Naive thymus-derived CD4-positive, alpha-beta T cell (primary cell): ENCODE data around the gene GAGE12F. TPM values are rescaled to one million over a fixed set of nuclear protein-coding genes. Genes with fewer than 3 reads are reported as not detected.
"Not testable (repeated sequence)": the region's sequence is repeated elsewhere in the genome, so short reads cannot be mapped to it uniquely, and the experiment has no call there.

Experiments used
- ATAC-seq: fragments of 150-1000 bp; cut with Tn5 transposase; 2 replicates; pipeline ENCODE4 v1.10.0; 2021; ENCODE audit warnings: mild to moderate bottlenecking, moderate library complexity
- CTCF ChIA-PET: fragments of 350-600 bp; sonication (Branson Sonifier 250); formaldehyde crosslinking; loops from one replicate; lab custom pipeline; 2021; ENCODE audit warnings: antibody characterized with exemption; lab: Charles Lee
- POLR2A ChIA-PET: fragments of 350-600 bp; sonication (Branson Sonifier 250); formaldehyde crosslinking; loops from one replicate; lab custom pipeline; 2021; ENCODE audit warnings: antibody characterized with exemption, inconsistent platforms; lab: Charles Lee
- DNase-seq, 9 donors: peaks; one replicate each; pipeline versions ENCODE4 v3.0.0 to v3.0.0-alpha.2; 2020 to 2022; ENCODE audit warnings: mixed read lengths in 1 of 9
- H3K27ac ChIP-seq: one replicate; pipeline ENCODE4 v1.7.0; 2013; ENCODE audit warnings: mild to moderate bottlenecking, low read depth, low read length, moderate library complexity
- H3K27me3 ChIP-seq, 2 donors: one replicate each; pipeline ENCODE4 v1.7.0; 2013; ENCODE audit warnings: low read length in 2 of 2, mild to moderate bottlenecking in 2 of 2, moderate library complexity in 2 of 2; ENCODE audit not compliant: control insufficient read depth in 2 of 2, insufficient read depth in 2 of 2
- H3K36me3 ChIP-seq, 3 experiments: 1 replicate in 2 of 3; 2 replicates in 1 of 3; pipeline ENCODE4 v1.7.0; 2013; ENCODE audit warnings: low read length in 3 of 3, mild to moderate bottlenecking in 3 of 3, moderate library complexity in 1 of 3; ENCODE audit not compliant: insufficient read depth in 3 of 3, control insufficient read depth in 2 of 3
- H3K4me1 ChIP-seq, 2 donors: one replicate each; pipeline ENCODE4 v1.7.0; 2013; ENCODE audit warnings: low read length in 2 of 2, mild to moderate bottlenecking in 2 of 2, moderate library complexity in 1 of 2; ENCODE audit not compliant: control insufficient read depth in 2 of 2, insufficient read depth in 2 of 2
- H3K4me3 ChIP-seq: 2 replicates; pipeline ENCODE4 v1.7.0; 2013; ENCODE audit warnings: mild to moderate bottlenecking, low read length
- H3K9me3 ChIP-seq, 3 experiments: 1 replicate in 2 of 3; 2 replicates in 1 of 3; pipeline ENCODE4 v1.7.0; 2013; ENCODE audit warnings: low read length in 3 of 3; ENCODE audit not compliant: control insufficient read depth in 2 of 3
- H3K27ac Mint-ChIP-seq, 9 donors: one replicate each; pipeline ENCODE4 v1.8.0; 2020 to 2022; ENCODE audit warnings: mixed read lengths in 9 of 9, mild to moderate bottlenecking in 8 of 9, moderate library complexity in 5 of 9, inconsistent platforms in 2 of 9
- H3K27me3 Mint-ChIP-seq, 5 donors: one replicate each; pipeline ENCODE4 v1.8.0; 2021 to 2022; ENCODE audit warnings: mixed read lengths in 5 of 5, mild to moderate bottlenecking in 1 of 5
- H3K36me3 Mint-ChIP-seq, 5 donors: one replicate each; pipeline ENCODE4 v1.8.0; 2020 to 2022; ENCODE audit warnings: mixed read lengths in 5 of 5, mild to moderate bottlenecking in 3 of 5, inconsistent platforms in 1 of 5
- H3K4me1 Mint-ChIP-seq, 7 donors: one replicate each; pipeline ENCODE4 v1.8.0; 2020 to 2022; ENCODE audit warnings: mixed read lengths in 7 of 7, mild to moderate bottlenecking in 3 of 7, inconsistent platforms in 1 of 7
- H3K4me3 Mint-ChIP-seq, 10 donors: one replicate each; pipeline ENCODE4 v1.8.0; 2020 to 2022; ENCODE audit warnings: mild to moderate bottlenecking in 10 of 10, mixed read lengths in 10 of 10, moderate library complexity in 6 of 10, inconsistent platforms in 2 of 10
- H3K9me3 Mint-ChIP-seq, 11 donors: one replicate each; pipeline ENCODE4 v1.8.0; 2020 to 2022; ENCODE audit warnings: mixed read lengths in 11 of 11, mild to moderate bottlenecking in 4 of 11, inconsistent platforms in 1 of 11, moderate library complexity in 1 of 11
- intact Hi-C, 2 donors: fragments of 100-400 bp; cut with micrococcal nuclease; formaldehyde crosslinking; loops; one replicate each; pipeline ENCODE4 v1.15.1; 2023
- polyA plus RNA-seq, 2 donors: library from polyadenylated mRNA; unstranded; fragments of 300-500 nt; fragmentation: Illumina TruSeq; gene quantifications; one replicate each; pipeline ENCODE4 v1.2.3, GENCODE V29; 2021
- total RNA-seq, 6 experiments: library from RNA in 5 of 6; stranded (reverse) in 5 of 6; gene quantifications; 1 replicate in 5 of 6; 2 replicates in 1 of 6; pipeline ENCODE4 v1.2.3 and lab custom pipeline; 2021 to 2026

Gene GAGE12F
- total and polyA plus RNA-seq, 7 experiments from 2014 or later, result not detected

- H3K27me3 Mint-ChIP-seq, ATAC-seq, H3K4me3 Mint-ChIP-seq, H3K4me1 ChIP-seq, H3K9me3 Mint-ChIP-seq, H3K4me1 Mint-ChIP-seq, DNase-seq, H3K36me3 ChIP-seq, H3K27ac Mint-ChIP-seq, H3K4me3 ChIP-seq, CTCF ChIA-PET, POLR2A ChIA-PET, intact Hi-C loops, H3K27me3 ChIP-seq, H3K9me3 ChIP-seq, H3K27ac ChIP-seq, H3K36me3 Mint-ChIP-seq: not testable (repeated sequence)
These were observed 19.0 kb downstream of the GAGE12F start, which contains the start of gene GAGE12H for GRCh38 chrX:49579649-49580048. Gene GAGE12H (plus strand): TSS chrX:49579949. CDS start chrX:49581104, 1,155 bp downstream.

- POLR2A ChIA-PET, result not testable (repeated sequence)
These were observed 28.6 kb downstream of the GAGE12F start, which contains the start of gene GAGE2A for GRCh38 chrX:49589196-49589595. Gene GAGE2A (plus strand): TSS chrX:49589496. CDS start chrX:49590651, 1,155 bp downstream.

GRCh38 chrX:49589769-49590478, 29.3 kb downstream of the GAGE12F start:
- H3K27ac ChIP-seq, H3K27me3 Mint-ChIP-seq, H3K36me3 ChIP-seq, ATAC-seq, H3K4me3 ChIP-seq, H3K4me1 ChIP-seq, H3K27me3 ChIP-seq, H3K9me3 Mint-ChIP-seq, H3K27ac Mint-ChIP-seq, POLR2A ChIA-PET, CTCF ChIA-PET, intact Hi-C loops, H3K4me1 Mint-ChIP-seq, H3K36me3 Mint-ChIP-seq, H3K9me3 ChIP-seq, H3K4me3 Mint-ChIP-seq: not testable (repeated sequence)
- DNase-seq, result peak in 1 of 9 donors; percentile 7

More at GRCh38 chrX:49589196-49589595, 28.6 kb downstream of the GAGE12F start, which contains the start of gene GAGE2A:
- H3K9me3 ChIP-seq, CTCF ChIA-PET, DNase-seq, H3K4me3 Mint-ChIP-seq, intact Hi-C loops, H3K36me3 Mint-ChIP-seq, H3K4me3 ChIP-seq, H3K4me1 Mint-ChIP-seq, H3K27ac Mint-ChIP-seq, H3K9me3 Mint-ChIP-seq, H3K36me3 ChIP-seq, H3K27me3 ChIP-seq, ATAC-seq, H3K27me3 Mint-ChIP-seq, H3K27ac ChIP-seq, H3K4me1 ChIP-seq: not testable (repeated sequence)

GRCh38 chrX:49590488-49590887, 29.8 kb downstream of the GAGE12F start:
- H3K27me3 Mint-ChIP-seq, H3K4me3 ChIP-seq, H3K27ac ChIP-seq, H3K36me3 ChIP-seq, H3K4me1 Mint-ChIP-seq, CTCF ChIA-PET, DNase-seq, ATAC-seq, intact Hi-C loops, H3K4me1 ChIP-seq, H3K27me3 ChIP-seq, POLR2A ChIA-PET, H3K36me3 Mint-ChIP-seq, H3K9me3 Mint-ChIP-seq, H3K4me3 Mint-ChIP-seq, H3K9me3 ChIP-seq, H3K27ac Mint-ChIP-seq: not testable (repeated sequence)

GRCh38 chrX:49598720-49599119, 38.1 kb downstream of the GAGE12F start, which contains the start of gene GAGE1:
Gene GAGE1 (plus strand): TSS chrX:49599020. CDS start chrX:49600175, 1,155 bp downstream.
- H3K27ac Mint-ChIP-seq, DNase-seq, H3K9me3 ChIP-seq, H3K4me3 ChIP-seq, H3K4me3 Mint-ChIP-seq, ATAC-seq, H3K36me3 ChIP-seq, H3K4me1 Mint-ChIP-seq, intact Hi-C loops, H3K27me3 Mint-ChIP-seq, H3K27me3 ChIP-seq, H3K27ac ChIP-seq, H3K4me1 ChIP-seq, CTCF ChIA-PET, POLR2A ChIA-PET, H3K9me3 Mint-ChIP-seq, H3K36me3 Mint-ChIP-seq: not testable (repeated sequence)

- ChIA-PET CTCF (no interaction called here), POLR2A (no interaction called here)
- Mint-ChIP-seq H3K4me3 (no peak overlapping the region), H3K36me3 (no peaks in the 10 kb centered on the region), H3K27me3 (peaks cover 0 to 4% (median 0%) of the 10 kb centered on the region in 5 donors), H3K27ac (no peak overlapping the region), H3K4me1 (no peaks in the 10 kb centered on the region), H3K9me3 (peaks cover 0 to 5% (median 0%) of the 10 kb centered on the region in 11 donors)
- Histone ChIP-seq H3K4me3 (no peak overlapping the region), H3K36me3 (no peaks in the 10 kb centered on the region), H3K27me3 (no peaks in the 10 kb centered on the region), H3K4me1 (no peaks in the 10 kb centered on the region), H3K27ac (no peak overlapping the region), H3K9me3 (no peaks in the 10 kb centered on the region)
- no peak for ATAC-seq
- intact Hi-C loops, result no loop called here
- DNase-seq, result no peak
These were observed 50.2 kb downstream of the GAGE12F start for GRCh38 chrX:49610718-49611310.
